HG02678 (cell line): ENCODE results near the gene KCNG2.
"Not testable (repeated sequence)": the region's sequence is repeated elsewhere in the genome, so short reads cannot be mapped to it uniquely, and the experiment has no call there.

Source experiments
- ATAC-seq: cut with Tn5 transposase; IDR thresholded peaks from one replicate; pipeline ENCODE4 v1.9.1; 2021; ENCODE audit warnings: mild to moderate bottlenecking, moderate library complexity; ENCODE audit not compliant: unreplicated experiment

KCNG2 gene

GRCh38 chr18:79849328-79850207 lies 51.8 kb downstream of the KCNG2 start:
- ATAC-seq, result no peak

- no peak for ATAC-seq
These were observed 53.0 kb downstream of the KCNG2 start for GRCh38 chr18:79850731-79851130.

GRCh38 chr18:79851489-79851888 lies 53.8 kb downstream of the KCNG2 start:
- no peak for ATAC-seq

- no peak for ATAC-seq
These were observed 54.2 kb downstream of the KCNG2 start for GRCh38 chr18:79851950-79852349.

GRCh38 chr18:79852561-79853302 lies 55.0 kb downstream of the KCNG2 start:
- ATAC-seq, result no peak

GRCh38 chr18:79853303-79853992 lies 55.7 kb downstream of the KCNG2 start:
- ATAC-seq, result no peak

GRCh38 chr18:79853993-79854364 lies 56.2 kb downstream of the KCNG2 start:
- ATAC-seq, result no peak

GRCh38 chr18:79855147-79855933 lies 57.6 kb downstream of the KCNG2 start:
- peak; percentile 85 for ATAC-seq

GRCh38 chr18:79856119-79857007 lies 58.6 kb downstream of the KCNG2 start:
- peak; percentile 46 for ATAC-seq

GRCh38 chr18:79857082-79857671 lies 59.4 kb downstream of the KCNG2 start:
- no peak for ATAC-seq

GRCh38 chr18:79859314-79859713 lies 61.6 kb downstream of the KCNG2 start:
- ATAC-seq, result no peak

GRCh38 chr18:79861687-79862086 lies 63.9 kb downstream of the KCNG2 start:
- no peak for ATAC-seq

- no peak for ATAC-seq
These were observed 64.8 kb downstream of the KCNG2 start for GRCh38 chr18:79862562-79862961.

GRCh38 chr18:79863161-79864005 lies 65.6 kb downstream of the KCNG2 start:
- ATAC-seq, result no peak

- no peak for ATAC-seq
These were observed 66.4 kb downstream of the KCNG2 start for GRCh38 chr18:79864006-79864725.

GRCh38 chr18:79864955-79865354 lies 67.2 kb downstream of the KCNG2 start:
- not testable (repeated sequence) for ATAC-seq

- ATAC-seq, result not testable (repeated sequence)
These were observed 68.2 kb downstream of the KCNG2 start for GRCh38 chr18:79865951-79866350.
